DMS 273 (cell line): ENCODE data around the gene EDRF1.
"Not testable (repeated sequence)": the region's sequence is repeated elsewhere in the genome, so short reads cannot be mapped to it uniquely, and the experiment has no call there.

Experiments
- DNase-seq: peaks from one replicate; lab custom pipeline; 2025; ENCODE audit not compliant: unreplicated experiment; lab: John Stamatoyannopoulos, UW

EDRF1 gene

GRCh38 chr10:125708971-125709503 is 10.5 kb upstream of the EDRF1 start:
- DNase-seq: no peak

GRCh38 chr10:125709553-125710474 is 9.7 kb upstream of the EDRF1 start:
- DNase-seq: no peak

DNA sequence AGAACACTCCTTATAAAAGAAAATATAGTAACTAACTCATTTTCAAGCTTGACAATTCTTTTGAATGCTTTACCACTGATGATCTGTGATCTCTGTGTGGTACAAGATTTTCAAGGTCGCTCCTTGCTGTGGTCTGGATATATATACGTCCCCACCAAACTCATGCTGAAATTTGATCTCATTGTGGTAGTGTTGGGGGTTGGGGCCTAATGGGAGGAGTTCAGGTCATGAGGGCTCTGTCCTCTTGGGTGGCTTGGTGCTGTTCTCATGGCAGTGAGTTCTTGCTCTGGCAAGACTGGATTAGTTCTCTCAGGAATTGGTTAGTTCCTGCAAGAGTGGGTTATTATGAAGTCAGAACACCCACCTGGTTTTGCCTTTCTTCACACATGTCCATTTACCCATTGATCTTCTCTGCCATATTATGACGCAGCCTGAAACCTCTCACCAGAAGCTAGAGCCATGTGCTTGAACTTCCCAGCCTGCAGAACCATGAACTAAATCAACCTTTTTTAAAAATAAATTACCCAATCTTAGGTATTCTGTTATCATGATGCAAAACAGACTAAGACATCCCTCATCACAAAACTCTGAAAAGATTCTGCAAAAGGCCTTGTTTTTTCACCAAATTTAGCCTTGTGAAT is 8.3 kb upstream of the EDRF1 start:
- DNase-seq: no peak

DNA sequence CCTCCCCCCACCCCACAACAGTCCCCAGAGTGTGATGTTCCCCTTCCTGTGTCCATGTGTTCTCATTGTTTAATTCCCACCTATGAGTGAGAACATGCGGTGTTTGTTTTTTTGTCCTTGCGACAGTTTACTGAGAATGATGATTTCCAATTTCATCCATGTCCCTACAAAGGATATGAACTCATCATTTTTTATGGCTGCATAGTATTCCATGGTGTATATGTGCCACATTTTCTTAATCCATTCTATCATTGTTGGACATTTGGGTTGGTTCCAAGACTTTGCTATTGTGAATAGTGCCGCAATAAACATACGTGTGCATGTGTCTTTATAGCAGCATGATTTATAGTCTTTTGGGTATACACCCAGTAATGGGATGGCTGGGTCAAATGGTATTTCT is 4.8 kb upstream of the EDRF1 start:
- DNase-seq: not testable (repeated sequence)

GRCh38 chr10:125720002-125720382 is 483 bp downstream of the EDRF1 start:
- peak; percentile 35 for DNase-seq

- no peak for DNase-seq
Observed at GRCh38 chr10:125721035-125721434, 1.5 kb downstream of the EDRF1 start.

- DNase-seq: no peak
Observed at GRCh38 chr10:125722811-125723210, 3.3 kb downstream of the EDRF1 start.

- DNase-seq: no peak
Observed at GRCh38 chr10:125726914-125727313, 7.4 kb downstream of the EDRF1 start.

DNA sequence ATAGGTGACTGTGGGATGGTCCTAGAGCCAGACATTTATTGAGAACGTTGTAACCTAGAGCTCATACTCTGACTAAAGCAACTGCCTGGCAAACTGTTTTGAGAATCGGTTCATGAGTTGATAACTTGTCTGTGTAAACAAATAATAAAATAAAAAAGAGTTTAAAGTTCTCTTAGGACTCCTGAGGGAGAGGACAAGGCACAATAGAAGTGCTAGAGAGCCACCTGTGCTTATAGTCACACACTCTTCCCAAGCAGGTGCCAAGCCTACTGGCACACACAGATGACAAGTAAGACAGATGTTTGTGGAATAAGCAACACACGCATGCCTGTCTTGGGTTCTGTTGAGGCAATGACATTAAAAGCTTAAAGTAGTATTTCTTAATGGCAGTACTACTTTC is 7.9 kb downstream of the EDRF1 start:
- DNase-seq: no peak

- DNase-seq: no peak
Observed at GRCh38 chr10:125734148-125734547, 14.6 kb downstream of the EDRF1 start.

- DNase-seq: no peak
Observed at GRCh38 chr10:125734823-125735222, 15.3 kb downstream of the EDRF1 start.

DNA sequence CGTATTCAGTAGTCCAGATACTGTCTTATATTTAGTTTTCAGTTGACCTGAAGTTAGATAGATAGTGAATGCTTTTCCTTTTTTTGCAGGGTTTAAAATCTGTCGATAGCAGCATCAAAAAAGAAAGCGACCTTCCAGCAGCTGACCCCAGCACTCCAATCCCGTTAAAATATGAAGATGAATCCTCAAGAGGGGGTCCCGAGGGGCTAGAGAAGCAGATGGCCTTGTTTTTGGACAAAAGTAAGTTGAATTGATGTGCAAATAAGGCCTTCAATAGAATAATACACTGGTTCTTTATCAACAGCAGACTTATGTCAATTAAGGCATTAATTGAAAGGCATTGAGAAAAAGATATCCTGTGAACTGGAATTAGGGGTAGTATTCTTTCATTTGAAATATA is 18.7 kb downstream of the EDRF1 start:
- no peak for DNase-seq

GRCh38 chr10:125739994-125740679 is 20.6 kb downstream of the EDRF1 start:
- no peak for DNase-seq

DNA sequence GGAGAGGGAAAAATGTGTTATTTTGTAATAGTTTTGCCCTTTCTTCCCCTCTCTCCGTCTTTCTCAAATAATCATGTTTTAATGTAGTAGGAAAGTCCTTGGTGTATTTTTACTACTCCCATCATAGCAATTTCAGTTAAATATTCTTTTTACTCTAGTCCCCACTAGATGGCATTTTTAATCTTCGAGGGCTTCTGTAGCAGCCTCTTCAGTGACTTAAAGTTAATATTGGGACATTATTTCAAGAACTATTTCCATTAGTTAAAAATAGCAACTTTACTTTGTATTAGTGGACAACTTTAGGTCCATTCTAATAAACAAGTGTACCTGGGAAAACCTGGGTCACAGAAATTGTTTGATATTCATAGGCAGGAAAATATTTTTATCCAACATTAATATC is 23.0 kb downstream of the EDRF1 start:
- DNase-seq: peak; percentile 0

DNA sequence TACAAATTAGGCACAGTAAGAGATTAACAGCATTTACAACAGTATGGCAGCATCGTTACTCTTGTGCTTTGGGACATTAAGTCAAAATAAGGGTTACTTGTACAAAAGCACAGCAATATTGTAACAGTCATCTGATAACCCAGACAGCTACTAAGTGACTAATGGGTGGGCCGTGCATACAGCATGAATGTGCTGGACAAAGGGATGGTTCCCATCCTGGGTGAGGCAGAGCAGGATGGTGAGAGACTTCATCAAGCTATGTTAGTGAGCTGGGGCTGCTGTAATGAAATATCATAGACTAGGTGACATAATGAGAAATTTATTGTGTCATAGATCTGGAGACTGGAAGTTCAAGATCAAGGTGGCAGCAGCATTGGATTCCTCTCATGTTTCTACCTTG is 25.4 kb downstream of the EDRF1 start:
- DNase-seq: no peak

DNA sequence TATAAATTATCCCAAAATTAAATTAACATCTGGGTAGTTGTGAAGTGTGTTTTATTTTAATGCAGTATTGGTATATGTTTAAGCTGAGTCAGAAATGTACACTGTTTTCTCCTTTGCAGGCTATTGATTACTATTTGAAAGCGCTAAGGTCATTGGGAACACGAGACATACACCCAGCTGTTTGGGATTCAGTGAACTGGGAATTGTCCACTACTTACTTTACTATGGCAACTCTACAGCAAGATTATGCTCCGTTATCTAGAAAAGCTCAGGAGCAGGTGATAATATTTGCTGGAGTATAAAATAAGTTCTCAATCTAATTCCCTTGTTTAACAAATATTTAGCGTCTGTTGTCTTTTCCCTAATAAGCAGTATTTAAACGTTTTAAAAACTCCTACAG is 27.9 kb downstream of the EDRF1 start:
- DNase-seq: no peak

GRCh38 chr10:125756196-125756595 is 36.7 kb downstream of the EDRF1 start:
- no peak for DNase-seq

DNA sequence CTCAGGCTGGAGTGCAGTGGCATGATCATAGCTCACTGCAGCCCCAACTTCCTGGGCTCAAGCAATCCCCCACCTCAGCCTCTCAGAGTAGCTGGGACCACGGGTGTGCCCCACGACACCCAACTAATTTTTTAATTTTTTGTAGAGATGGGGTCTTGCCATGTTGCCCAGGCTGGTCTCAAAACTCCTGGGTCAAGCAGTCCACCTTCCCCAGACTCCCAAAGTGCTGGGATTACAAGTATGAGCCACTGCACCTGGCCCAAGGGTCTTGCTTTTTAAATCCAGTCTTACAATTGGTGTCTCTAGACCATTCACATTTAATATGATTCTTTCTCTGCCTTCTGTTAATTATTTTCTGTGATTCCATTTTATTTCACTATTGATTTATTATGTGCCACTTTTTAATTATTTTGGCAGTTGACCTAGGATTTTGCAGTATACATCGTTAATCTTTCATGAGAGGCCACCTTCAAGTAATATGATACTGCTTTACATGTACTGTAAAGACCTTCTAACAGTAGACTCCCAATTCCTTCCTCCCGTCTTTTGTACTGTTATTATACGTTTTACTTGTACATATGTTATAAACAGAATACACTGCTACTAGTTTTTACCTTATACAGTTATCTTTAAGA is 37.5 kb downstream of the EDRF1 start:
- DNase-seq: no peak

DNA sequence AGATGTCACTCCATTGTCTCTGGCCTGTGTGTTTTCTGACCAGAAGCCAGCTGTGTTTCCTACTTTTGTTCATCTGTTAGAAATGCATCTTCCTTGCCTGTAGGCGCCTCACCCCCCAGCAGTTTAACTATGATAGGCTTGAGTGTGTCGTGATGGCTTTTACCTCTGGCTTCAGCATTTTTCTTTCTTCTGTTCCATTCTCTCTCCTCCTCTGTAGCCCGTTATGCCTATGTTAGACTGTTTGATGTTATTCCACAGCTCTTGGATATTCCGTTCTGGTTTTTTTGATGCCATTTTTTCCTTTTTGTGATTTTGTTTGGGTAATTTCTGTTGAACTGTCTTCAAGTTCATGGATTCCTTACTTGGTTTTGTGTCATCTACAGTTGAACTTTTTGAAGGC is 38.2 kb downstream of the EDRF1 start:
- DNase-seq: no peak

GRCh38 chr10:125761961-125762360 is 42.5 kb downstream of the EDRF1 start:
- DNase-seq: no peak
